Body of pancreas (tissue), 4 donors: ENCODE data around the gene IL17RE. TPM values are rescaled to one million over a fixed set of nuclear protein-coding genes. Genes with fewer than 3 reads are reported as not detected.

Experiments
- ATAC-seq: fragments of 150-250 bp; one replicate; pipeline ENCODE4 v1.9.1; 2016
- DNase-seq, 4 donors: peaks; one replicate each; pipeline ENCODE4 v3.0.0-alpha.2; 2019
- H3K27ac ChIP-seq, 4 donors: fragments of 200-600 bp; sonication (generic); 1 replicate in 3 of 4; 2 replicates in 1 of 4; pipeline versions ENCODE4 v1.5.1 to v1.6.1; 2016 to 2019; ENCODE audit warnings: mild to moderate bottlenecking in 1 of 4, mixed read lengths in 1 of 4, moderate library complexity in 1 of 4
- H3K27me3 ChIP-seq, 2 donors: fragments of 200-600 bp; sonication (generic); one replicate each; pipeline ENCODE4 v1.6.0; 2016; ENCODE audit warnings: mild to moderate bottlenecking in 1 of 2
- H3K36me3 ChIP-seq, 2 donors: fragments of 200-600 bp; sonication (generic); replicated peaks in 1 of 2; 2 replicates each; pipeline ENCODE4 v1.5.1; 2016; ENCODE audit warnings: low read depth in 2 of 2; ENCODE audit not compliant: insufficient read depth in 1 of 2
- H3K4me1 ChIP-seq: fragments of 200-600 bp; sonication (generic); one replicate; pipeline ENCODE4 v1.6.0; 2016
- H3K4me3 ChIP-seq, 2 donors: fragments of 200-600 bp; sonication (generic); 1 replicate in 1 of 2; 2 replicates in 1 of 2; pipeline ENCODE4 v1.5.1; 2016 to 2019
- H3K9me3 ChIP-seq, 3 donors: fragments of 200-600 bp; sonication (generic); 1 replicate in 2 of 3; 2 replicates in 1 of 3; pipeline ENCODE4 v1.5.1; 2016
- POLR2A ChIP-seq, 3 donors: fragments of 450-650 bp; IDR thresholded peaks; one replicate each; pipeline ENCODE4 v1.6.1; 2016; ENCODE audit warnings: antibody characterized with exemption in 3 of 3, mild to moderate bottlenecking in 2 of 3
- WGBS, 2 donors: methylation state at CpG; one replicate each; pipeline ENCODE4 v1.1.5; 2017; 5-methylcytosine and 5-hydroxymethylcytosine counted together
- intact Hi-C: fragments of 100-400 bp; cut with DNase I; formaldehyde crosslinking; loops from one replicate; pipeline ENCODE4 v1.15.1; 2023
- total RNA-seq, 2 donors: library from RNA; depleted of rRNA; stranded (reverse); fragments of >200 nt; gene quantifications; one replicate each; pipeline ENCODE4 v1.1.0, GENCODE V29; 2016
- TF ChIP-seq, protein P1 (sequence below), 7 experiments: fragments of 450-650 bp in 4 of 7; fragments of 200-600 bp in 3 of 7; sonication (generic) in 3 of 7; IDR thresholded peaks; one replicate each; pipeline ENCODE4 v1.5.1; 2016 to 2019; ENCODE audit warnings: antibody characterized with exemption in 7 of 7

The IL17RE gene
- total RNA-seq, 2 donors from 2014 or later = 10.9 to 18.2 TPM

GRCh38 chr3:9903904-9904303, 1.3 kb downstream of the IL17RE start:
- Histone ChIP-seq H3K4me3 (no peak overlapping the region), H3K9me3 (no peaks in the 10 kb centered on the region), H3K27ac (no peak overlapping the region), H3K27me3 (no peaks in the 10 kb centered on the region), H3K36me3 (no peaks in the 10 kb centered on the region), H3K4me1 (peaks cover 52% of the 10 kb centered on the region)
- no peak for ATAC-seq
- TF ChIP-seq, protein P1, sequence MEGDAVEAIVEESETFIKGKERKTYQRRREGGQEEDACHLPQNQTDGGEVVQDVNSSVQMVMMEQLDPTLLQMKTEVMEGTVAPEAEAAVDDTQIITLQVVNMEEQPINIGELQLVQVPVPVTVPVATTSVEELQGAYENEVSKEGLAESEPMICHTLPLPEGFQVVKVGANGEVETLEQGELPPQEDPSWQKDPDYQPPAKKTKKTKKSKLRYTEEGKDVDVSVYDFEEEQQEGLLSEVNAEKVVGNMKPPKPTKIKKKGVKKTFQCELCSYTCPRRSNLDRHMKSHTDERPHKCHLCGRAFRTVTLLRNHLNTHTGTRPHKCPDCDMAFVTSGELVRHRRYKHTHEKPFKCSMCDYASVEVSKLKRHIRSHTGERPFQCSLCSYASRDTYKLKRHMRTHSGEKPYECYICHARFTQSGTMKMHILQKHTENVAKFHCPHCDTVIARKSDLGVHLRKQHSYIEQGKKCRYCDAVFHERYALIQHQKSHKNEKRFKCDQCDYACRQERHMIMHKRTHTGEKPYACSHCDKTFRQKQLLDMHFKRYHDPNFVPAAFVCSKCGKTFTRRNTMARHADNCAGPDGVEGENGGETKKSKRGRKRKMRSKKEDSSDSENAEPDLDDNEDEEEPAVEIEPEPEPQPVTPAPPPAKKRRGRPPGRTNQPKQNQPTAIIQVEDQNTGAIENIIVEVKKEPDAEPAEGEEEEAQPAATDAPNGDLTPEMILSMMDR (IDR thresholded peaks at IDR 0.05) = no peak
- no peak for TF ChIP-seq POLR2A (IDR thresholded peaks at IDR 0.05)
- intact Hi-C loops = no loop called here
- 58 to 67% methylated on average over 4 of the region's 4 CpGs for WGBS, 2 donors
- DNase-seq = peak in 3 of 4 donors; percentile 22 to 62 (median 39)

GRCh38 chr3:9906480-9906879, 3.8 kb downstream of the IL17RE start:
- TF ChIP-seq, protein P1 (IDR thresholded peaks at IDR 0.05) = no peak
- no peak for TF ChIP-seq POLR2A (IDR thresholded peaks at IDR 0.05)
- intact Hi-C loops = no loop called here
- DNase-seq = no peak
- H3K27me3 ChIP-seq = no peaks in the 10 kb centered on the region
- H3K27ac ChIP-seq = no peak overlapping the region
- no peak overlapping the region for H3K4me3 ChIP-seq
- 88 to 91% methylated on average over 5 of the region's 5 CpGs for WGBS, 2 donors
- no peak for ATAC-seq
- no peaks in the 10 kb centered on the region for H3K36me3 ChIP-seq
- peaks cover 27% of the 10 kb centered on the region for H3K4me1 ChIP-seq
- no peaks in the 10 kb centered on the region for H3K9me3 ChIP-seq

DNA sequence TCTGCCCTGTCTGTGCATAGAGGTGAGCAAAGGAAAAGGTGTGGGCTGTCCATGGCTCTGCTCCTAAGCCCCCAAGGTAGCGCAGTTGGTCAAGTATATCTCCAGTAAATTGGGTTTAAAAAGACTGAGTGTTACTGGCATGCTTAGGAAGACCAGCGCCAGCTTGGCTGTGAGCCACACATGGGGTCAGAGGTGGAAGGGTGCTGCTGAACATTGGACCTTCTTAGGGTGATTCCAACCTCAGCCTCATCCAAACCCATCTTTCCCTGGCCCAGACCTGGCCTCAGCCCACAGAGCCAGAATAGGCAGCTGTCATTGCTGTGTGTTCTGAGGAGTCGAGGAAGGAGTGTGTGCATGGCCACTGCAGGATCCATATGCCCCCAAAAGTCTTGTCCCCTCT, 5.6 kb downstream of the IL17RE start:
- no peak overlapping the region for H3K27ac ChIP-seq
- 88 to 100% methylated on average over 2 to 3 of the region's 3 CpGs for WGBS, 2 donors

GRCh38 chr3:9909221-9910013, 6.8 kb downstream of the IL17RE start:
- peak in 1 of 4 donors; percentile 37 for DNase-seq
- H3K27me3 ChIP-seq = no peaks in the 10 kb centered on the region
- 72 to 79% methylated on average over 5 to 7 of the region's 7 CpGs for WGBS, 2 donors
- no peaks in the 10 kb centered on the region for H3K9me3 ChIP-seq
- intact Hi-C loops = no loop called here
- no peak overlapping the region for H3K27ac ChIP-seq
- peak; percentile 47 for ATAC-seq
- H3K4me1 ChIP-seq = peaks cover 10% of the 10 kb centered on the region
- H3K36me3 ChIP-seq = no peaks in the 10 kb centered on the region
- TF ChIP-seq, protein P1 (IDR thresholded peaks at IDR 0.05) = no peak
- TF ChIP-seq POLR2A (IDR thresholded peaks at IDR 0.05) = no peak
- H3K4me3 ChIP-seq = no peak overlapping the region

More for the DNA sequence above, 5.6 kb downstream of the IL17RE start:
- no peaks in the 10 kb centered on the region for H3K27me3 ChIP-seq
- H3K9me3 ChIP-seq = no peaks in the 10 kb centered on the region
- ATAC-seq = no peak
- no peaks in the 10 kb centered on the region for H3K36me3 ChIP-seq
- no peak for TF ChIP-seq POLR2A (IDR thresholded peaks at IDR 0.05)
- TF ChIP-seq, protein P1 (IDR thresholded peaks at IDR 0.05) = no peak
- intact Hi-C loops = no loop called here
- no peak for DNase-seq
- peaks cover 10% of the 10 kb centered on the region for H3K4me1 ChIP-seq
- H3K4me3 ChIP-seq = no peak overlapping the region

- DNase-seq = no peak
- no peak for ATAC-seq
- Histone ChIP-seq H3K4me3 (no peak overlapping the region), H3K27ac (no peak overlapping the region), H3K36me3 (no peaks in the 10 kb centered on the region), H3K9me3 (no peaks in the 10 kb centered on the region), H3K27me3 (no peaks in the 10 kb centered on the region), H3K4me1 (peaks cover 32% of the 10 kb centered on the region)
- no peak for TF ChIP-seq POLR2A (IDR thresholded peaks at IDR 0.05)
- TF ChIP-seq, protein P1 (IDR thresholded peaks at IDR 0.05) = no peak
- intact Hi-C loops = no loop called here
- 80 to 95% methylated on average over 8 of the region's 8 CpGs for WGBS, 2 donors
Measured at GRCh38 chr3:9911863-9912262, 9.2 kb downstream of the IL17RE start.
